NCI-H460 (cell line): ENCODE results near the gene USP17L5. TPM values are rescaled to one million over a fixed set of nuclear protein-coding genes. Genes with fewer than 3 reads are reported as not detected.
"Not testable (repeated sequence)": the region's sequence is repeated elsewhere in the genome, so short reads cannot be mapped to it uniquely, and the experiment has no call there.

Experiments
- DNase-seq: peaks from one replicate; pipeline ENCODE4 v3.0.0-alpha.2; 2016; ENCODE audit warnings: low read depth; ENCODE audit errors: extremely low read depth
- polyA plus RNA-seq: library from polyadenylated mRNA; depleted of rRNA; stranded (reverse); fragments of >200 nt; gene quantifications from 2 replicates; pipeline ENCODE4 v1.2.3, GENCODE V29; 2014; cell fraction: nucleus; rRNA removed
- total RNA-seq: library from RNA; depleted of rRNA; stranded (reverse); fragments of >200 nt; shearing (Covaris generic); gene quantifications from 2 replicates; pipeline ENCODE4 v1.2.3, GENCODE V29; 2014; rRNA removed

Gene USP17L5, protein sequence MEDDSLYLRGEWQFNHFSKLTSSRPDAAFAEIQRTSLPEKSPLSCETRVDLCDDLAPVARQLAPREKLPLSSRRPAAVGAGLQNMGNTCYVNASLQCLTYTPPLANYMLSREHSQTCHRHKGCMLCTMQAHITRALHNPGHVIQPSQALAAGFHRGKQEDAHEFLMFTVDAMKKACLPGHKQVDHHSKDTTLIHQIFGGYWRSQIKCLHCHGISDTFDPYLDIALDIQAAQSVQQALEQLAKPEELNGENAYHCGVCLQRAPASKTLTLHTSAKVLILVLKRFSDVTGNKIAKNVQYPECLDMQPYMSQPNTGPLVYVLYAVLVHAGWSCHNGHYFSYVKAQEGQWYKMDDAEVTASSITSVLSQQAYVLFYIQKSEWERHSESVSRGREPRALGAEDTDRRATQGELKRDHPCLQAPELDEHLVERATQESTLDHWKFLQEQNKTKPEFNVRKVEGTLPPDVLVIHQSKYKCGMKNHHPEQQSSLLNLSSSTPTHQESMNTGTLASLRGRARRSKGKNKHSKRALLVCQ
- total RNA-seq = not detected in 2 replicates
- not detected in 2 replicates for polyA plus RNA-seq

DNA sequence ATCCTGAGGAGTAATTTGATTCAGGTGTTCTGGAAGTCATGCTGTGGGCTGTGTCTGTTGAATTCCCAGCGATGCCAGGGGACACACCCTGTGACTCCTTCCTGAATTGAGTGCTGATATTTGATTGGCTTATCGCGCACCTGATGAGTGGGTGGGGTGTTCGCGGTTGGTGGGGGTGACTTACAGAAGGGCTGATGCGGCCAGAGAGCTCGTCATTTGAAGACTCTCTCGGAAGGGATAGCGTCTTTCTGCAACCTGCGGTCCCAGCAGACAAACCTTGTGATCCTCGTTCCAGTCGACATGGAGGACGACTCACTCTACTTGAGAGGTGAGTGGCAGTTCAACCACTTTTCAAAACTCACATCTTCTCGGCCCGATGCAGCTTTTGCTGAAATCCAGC lies at the start of gene USP17L5:
Gene USP17L5, plus strand, starts transcription at position 301 of the 400 bp plus-strand sequence. Its CDS starts 0 bp downstream, at position 301.
- not testable (repeated sequence) for DNase-seq

DNA sequence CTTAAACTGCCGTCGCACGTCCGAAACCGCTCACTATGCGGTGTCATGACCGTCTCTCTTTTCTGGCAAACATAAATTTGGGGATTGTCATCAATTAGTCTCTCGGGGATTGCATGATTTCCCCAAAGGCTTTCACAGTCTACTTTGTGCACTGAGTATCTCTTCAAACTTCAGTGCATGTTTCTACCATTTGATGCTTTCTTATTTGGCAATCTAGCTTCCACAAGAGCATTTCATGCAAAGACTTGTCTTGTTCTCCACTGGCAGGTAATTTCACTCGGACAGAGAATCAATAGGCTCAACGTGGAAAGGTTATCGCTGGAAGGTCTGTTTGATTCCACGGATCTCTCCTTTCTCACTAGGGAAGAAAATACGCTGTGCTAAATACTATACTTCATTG lies 15.0 kb upstream of the USP17L5 start:
- not testable (repeated sequence) for DNase-seq

DNA sequence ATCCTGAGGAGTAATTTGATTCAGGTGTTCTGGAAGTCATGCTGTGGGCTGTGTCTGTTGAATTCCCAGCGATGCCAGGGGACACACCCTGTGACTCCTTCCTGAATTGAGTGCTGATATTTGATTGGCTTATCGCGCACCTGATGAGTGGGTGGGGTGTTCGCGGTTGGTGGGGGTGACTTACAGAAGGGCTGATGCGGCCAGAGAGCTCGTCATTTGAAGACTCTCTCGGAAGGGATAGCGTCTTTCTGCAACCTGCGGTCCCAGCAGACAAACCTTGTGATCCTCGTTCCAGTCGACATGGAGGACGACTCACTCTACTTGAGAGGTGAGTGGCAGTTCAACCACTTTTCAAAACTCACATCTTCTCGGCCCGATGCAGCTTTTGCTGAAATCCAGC lies 14.3 kb upstream of the USP17L5 start, which contains the start of gene USP17L24:
Gene USP17L24, plus strand, starts transcription at position 301 of the 400 bp plus-strand sequence. Its CDS starts 0 bp downstream, at position 301.
- not testable (repeated sequence) for DNase-seq

DNA sequence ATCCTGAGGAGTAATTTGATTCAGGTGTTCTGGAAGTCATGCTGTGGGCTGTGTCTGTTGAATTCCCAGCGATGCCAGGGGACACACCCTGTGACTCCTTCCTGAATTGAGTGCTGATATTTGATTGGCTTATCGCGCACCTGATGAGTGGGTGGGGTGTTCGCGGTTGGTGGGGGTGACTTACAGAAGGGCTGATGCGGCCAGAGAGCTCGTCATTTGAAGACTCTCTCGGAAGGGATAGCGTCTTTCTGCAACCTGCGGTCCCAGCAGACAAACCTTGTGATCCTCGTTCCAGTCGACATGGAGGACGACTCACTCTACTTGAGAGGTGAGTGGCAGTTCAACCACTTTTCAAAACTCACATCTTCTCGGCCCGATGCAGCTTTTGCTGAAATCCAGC lies 9.6 kb upstream of the USP17L5 start, which contains the start of gene USP17L25:
Gene USP17L25, plus strand, starts transcription at position 301 of the 400 bp plus-strand sequence. Its CDS starts 0 bp downstream, at position 301.
- DNase-seq = not testable (repeated sequence)

DNA sequence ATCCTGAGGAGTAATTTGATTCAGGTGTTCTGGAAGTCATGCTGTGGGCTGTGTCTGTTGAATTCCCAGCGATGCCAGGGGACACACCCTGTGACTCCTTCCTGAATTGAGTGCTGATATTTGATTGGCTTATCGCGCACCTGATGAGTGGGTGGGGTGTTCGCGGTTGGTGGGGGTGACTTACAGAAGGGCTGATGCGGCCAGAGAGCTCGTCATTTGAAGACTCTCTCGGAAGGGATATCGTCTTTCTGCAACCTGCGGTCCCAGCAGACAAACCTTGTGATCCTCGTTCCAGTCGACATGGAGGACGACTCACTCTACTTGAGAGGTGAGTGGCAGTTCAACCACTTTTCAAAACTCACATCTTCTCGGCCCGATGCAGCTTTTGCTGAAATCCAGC lies 4.8 kb upstream of the USP17L5 start, which contains the start of gene USP17L26:
Gene USP17L26, plus strand, starts transcription at position 301 of the 400 bp plus-strand sequence. Its CDS starts 0 bp downstream, at position 301.
- DNase-seq = not testable (repeated sequence)

DNA sequence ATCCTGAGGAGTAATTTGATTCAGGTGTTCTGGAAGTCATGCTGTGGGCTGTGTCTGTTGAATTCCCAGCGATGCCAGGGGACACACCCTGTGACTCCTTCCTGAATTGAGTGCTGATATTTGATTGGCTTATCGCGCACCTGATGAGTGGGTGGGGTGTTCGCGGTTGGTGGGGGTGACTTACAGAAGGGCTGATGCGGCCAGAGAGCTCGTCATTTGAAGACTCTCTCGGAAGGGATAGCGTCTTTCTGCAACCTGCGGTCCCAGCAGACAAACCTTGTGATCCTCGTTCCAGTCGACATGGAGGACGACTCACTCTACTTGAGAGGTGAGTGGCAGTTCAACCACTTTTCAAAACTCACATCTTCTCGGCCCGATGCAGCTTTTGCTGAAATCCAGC lies 4.6 kb downstream of the USP17L5 start, which contains the start of gene USP17L27:
Gene USP17L27, plus strand, starts transcription at position 301 of the 400 bp plus-strand sequence. Its CDS starts 0 bp downstream, at position 301.
- not testable (repeated sequence) for DNase-seq

DNA sequence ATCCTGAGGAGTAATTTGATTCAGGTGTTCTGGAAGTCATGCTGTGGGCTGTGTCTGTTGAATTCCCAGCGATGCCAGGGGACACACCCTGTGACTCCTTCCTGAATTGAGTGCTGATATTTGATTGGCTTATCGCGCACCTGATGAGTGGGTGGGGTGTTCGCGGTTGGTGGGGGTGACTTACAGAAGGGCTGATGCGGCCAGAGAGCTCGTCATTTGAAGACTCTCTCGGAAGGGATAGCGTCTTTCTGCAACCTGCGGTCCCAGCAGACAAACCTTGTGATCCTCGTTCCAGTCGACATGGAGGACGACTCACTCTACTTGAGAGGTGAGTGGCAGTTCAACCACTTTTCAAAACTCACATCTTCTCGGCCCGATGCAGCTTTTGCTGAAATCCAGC lies 9.4 kb downstream of the USP17L5 start, which contains the start of gene USP17L28:
Gene USP17L28, plus strand, starts transcription at position 301 of the 400 bp plus-strand sequence. Its CDS starts 0 bp downstream, at position 301.
- DNase-seq = not testable (repeated sequence)

DNA sequence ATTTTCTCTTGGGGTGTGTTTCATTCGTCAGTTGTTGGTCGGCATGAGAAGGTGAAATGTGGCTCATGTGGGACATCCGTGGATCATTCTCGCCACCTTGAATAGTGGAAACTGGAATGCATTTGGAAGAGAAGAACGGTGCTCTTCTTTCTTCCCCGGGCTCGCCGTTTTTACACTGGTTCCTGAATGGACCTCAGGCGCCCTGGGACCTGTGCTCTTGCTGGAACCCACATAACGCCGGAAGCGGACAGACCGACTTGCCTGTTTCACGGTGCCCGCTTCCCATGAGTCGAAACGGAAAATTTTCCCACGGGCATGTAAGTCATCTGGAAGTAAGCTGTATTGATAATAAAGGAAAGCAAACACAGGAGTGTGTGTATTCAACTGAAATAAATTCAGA lies 11.7 kb downstream of the USP17L5 start:
- DNase-seq = not testable (repeated sequence)

DNA sequence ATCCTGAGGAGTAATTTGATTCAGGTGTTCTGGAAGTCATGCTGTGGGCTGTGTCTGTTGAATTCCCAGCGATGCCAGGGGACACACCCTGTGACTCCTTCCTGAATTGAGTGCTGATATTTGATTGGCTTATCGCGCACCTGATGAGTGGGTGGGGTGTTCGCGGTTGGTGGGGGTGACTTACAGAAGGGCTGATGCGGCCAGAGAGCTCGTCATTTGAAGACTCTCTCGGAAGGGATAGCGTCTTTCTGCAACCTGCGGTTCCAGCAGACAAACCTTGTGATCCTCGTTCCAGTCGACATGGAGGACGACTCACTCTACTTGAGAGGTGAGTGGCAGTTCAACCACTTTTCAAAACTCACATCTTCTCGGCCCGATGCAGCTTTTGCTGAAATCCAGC lies 14.1 kb downstream of the USP17L5 start, which contains the start of gene USP17L29:
Gene USP17L29, plus strand, starts transcription at position 301 of the 400 bp plus-strand sequence. Its CDS starts 0 bp downstream, at position 301.
- DNase-seq = not testable (repeated sequence)

DNA sequence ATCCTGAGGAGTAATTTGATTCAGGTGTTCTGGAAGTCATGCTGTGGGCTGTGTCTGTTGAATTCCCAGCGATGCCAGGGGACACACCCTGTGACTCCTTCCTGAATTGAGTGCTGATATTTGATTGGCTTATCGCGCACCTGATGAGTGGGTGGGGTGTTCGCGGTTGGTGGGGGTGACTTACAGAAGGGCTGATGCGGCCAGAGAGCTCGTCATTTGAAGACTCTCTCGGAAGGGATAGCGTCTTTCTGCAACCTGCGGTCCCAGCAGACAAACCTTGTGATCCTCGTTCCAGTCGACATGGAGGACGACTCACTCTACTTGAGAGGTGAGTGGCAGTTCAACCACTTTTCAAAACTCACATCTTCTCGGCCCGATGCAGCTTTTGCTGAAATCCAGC lies 23.6 kb downstream of the USP17L5 start, which contains the start of gene USP17L30:
Gene USP17L30, plus strand, starts transcription at position 301 of the 400 bp plus-strand sequence. Its CDS starts 0 bp downstream, at position 301.
- not testable (repeated sequence) for DNase-seq

DNA sequence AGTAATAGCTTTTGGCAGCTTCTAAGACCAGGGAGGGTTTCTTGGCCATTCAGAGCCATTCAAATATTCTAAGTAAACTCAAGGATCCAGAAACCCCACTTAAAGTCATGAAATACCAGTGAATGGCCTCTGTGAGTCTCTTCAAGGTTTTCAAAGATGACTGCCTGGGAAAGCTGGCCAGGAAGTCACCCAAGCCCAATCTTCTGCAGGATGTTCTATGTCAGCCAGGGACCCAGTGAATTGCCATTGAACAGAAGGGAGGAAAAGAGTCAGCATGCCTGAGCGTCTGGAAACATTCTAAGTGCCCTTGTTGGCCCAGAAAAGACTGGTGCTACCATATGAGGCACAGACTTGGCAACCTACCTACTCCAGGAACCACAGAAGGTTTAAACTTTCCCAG lies 40.7 kb downstream of the USP17L5 start:
- not testable (repeated sequence) for DNase-seq

DNA sequence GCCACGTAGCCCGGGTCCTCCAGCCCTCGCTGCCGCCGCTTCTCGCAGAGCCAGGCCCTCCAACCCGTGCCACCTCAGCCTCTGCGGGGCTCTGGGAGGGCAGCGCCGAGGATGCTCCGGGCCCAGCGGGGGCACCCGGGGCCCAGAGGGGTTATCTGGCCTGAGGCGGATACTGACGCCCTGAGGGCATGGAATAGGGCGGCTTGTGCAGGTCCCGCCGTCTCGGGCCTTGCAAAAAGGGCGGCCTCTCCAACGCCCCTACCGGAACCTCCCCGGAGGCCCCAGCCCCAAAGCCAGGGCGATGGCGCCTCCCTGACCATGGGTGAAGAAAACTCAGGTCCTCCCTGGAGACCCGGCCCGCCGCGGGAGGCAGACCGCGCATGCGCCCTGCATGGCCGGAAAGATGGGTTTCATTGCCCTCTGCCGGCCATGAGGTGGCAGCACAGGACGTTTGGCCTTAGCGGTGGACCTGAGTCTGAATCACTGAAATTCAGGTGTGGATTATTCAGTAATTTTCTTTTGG lies 41.9 kb downstream of the USP17L5 start:
- DNase-seq = not testable (repeated sequence)

DNA sequence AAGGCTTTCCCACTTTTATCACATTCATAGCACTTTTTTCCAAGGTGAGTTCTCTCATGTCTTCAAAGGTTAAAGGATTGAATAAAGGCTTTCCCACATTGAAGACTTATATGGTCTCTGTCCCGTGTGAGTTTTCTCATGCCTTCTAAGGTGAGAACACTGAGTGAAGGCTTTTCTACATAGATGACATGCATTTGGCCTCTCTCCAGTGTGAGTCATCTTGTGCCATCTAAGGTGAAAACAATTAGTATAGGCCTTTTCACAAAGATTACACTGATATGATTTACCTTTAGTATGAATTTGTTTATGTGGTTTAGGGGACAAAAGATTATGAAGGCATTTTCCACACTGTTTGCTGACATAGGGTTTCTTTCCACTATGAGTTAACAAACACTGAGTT lies 44.9 kb downstream of the USP17L5 start:
- no peak for DNase-seq

DNA sequence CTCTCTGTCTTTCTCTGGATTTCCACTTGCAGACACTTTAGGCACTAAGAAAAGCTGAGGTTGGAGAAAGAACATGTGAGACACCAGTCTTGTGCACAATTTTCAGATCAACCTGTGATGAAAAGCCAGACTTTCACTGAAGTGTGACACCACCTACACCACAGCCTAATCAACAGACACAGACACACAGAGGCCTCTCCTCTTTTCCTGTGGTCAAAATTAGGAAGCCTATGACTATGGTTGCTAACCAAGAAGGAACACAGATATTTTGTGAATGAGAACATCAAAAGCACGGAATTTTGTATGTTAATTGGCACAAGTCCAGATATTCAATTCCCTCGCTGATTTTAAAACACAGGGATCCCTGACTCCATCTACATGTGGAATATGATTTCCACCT lies 49.8 kb downstream of the USP17L5 start:
- not testable (repeated sequence) for DNase-seq

Other genes starting within 250 kb of the USP17L5 start
- gene FAM90A26, start 169.0 kb upstream of the USP17L5 start, total RNA-seq = not detected in 2 replicates
- gene USP17L10, start 128.7 kb upstream of the USP17L5 start, total RNA-seq = not detected in 2 replicates
- not detected in 2 replicates for gene USP17L11, start 124.0 kb upstream of the USP17L5 start, total RNA-seq
- not detected in 2 replicates for gene USP17L12, start 119.3 kb upstream of the USP17L5 start, total RNA-seq
- not detected in 2 replicates for gene USP17L13, start 114.5 kb upstream of the USP17L5 start, total RNA-seq
- 0.05 TPM in 1 of 2 replicates, not detected in the other for gene USP17L15, start 105.0 kb upstream of the USP17L5 start, total RNA-seq
- gene USP17L17, start 95.5 kb upstream of the USP17L5 start, total RNA-seq = not detected in 2 replicates
- not detected in 2 replicates for gene USP17L18, start 90.8 kb upstream of the USP17L5 start, total RNA-seq
- gene USP17L19, start 86.0 kb upstream of the USP17L5 start, total RNA-seq = not detected in 2 replicates
- not detected in 2 replicates for gene USP17L20, start 81.3 kb upstream of the USP17L5 start, total RNA-seq
- gene USP17L21, start 76.5 kb upstream of the USP17L5 start, total RNA-seq = not detected in 2 replicates
- not detected in 2 replicates for gene USP17L22, start 71.8 kb upstream of the USP17L5 start, total RNA-seq
- gene USP17L24, start 14.2 kb upstream of the USP17L5 start, total RNA-seq = not detected in 2 replicates
- gene USP17L25, start 9.5 kb upstream of the USP17L5 start, total RNA-seq = not detected in 2 replicates
- not detected in 2 replicates for gene USP17L26, start 4.7 kb upstream of the USP17L5 start, total RNA-seq
- not detected in 2 replicates for gene USP17L27, start 4.7 kb downstream of the USP17L5 start, total RNA-seq
- not detected in 2 replicates for gene USP17L28, start 9.5 kb downstream of the USP17L5 start, total RNA-seq
- gene USP17L29, start 14.2 kb downstream of the USP17L5 start, total RNA-seq = not detected in 2 replicates
- not detected in 2 replicates for gene USP17L30, start 23.7 kb downstream of the USP17L5 start, total RNA-seq
- gene DEFB131A, start 105.0 kb downstream of the USP17L5 start, total RNA-seq = not detected in 2 replicates